H9 (cell line): ENCODE results near the gene CCDC178. TPM values are rescaled to one million over a fixed set of nuclear protein-coding genes. Genes with fewer than 3 reads are reported as not detected.

ENCODE experiments used
- DNase-seq: peaks from one replicate; pipeline ENCODE4 v3.0.0-alpha.2; 2017
- H2AFZ ChIP-seq: one replicate; pipeline ENCODE4 v1.6.1; 2013; ENCODE audit warnings: mild to moderate bottlenecking, low read length, control low read depth, moderate library complexity
- H2AK5ac ChIP-seq: 2 replicates; pipeline ENCODE4 v1.6.1; 2013; ENCODE audit warnings: low read length, control low read depth, mixed read lengths; ENCODE audit not compliant: insufficient read length
- H2BK120ac ChIP-seq: one replicate; pipeline ENCODE4 v1.6.1; 2013; ENCODE audit warnings: low read depth, mild to moderate bottlenecking, low read length, control low read depth, inconsistent platforms; ENCODE audit not compliant: poor library complexity, severe bottlenecking
- H2BK12ac ChIP-seq: 2 replicates; pipeline ENCODE4 v1.6.1; 2013; ENCODE audit warnings: low read length, control low read depth, mixed read lengths, low read depth; ENCODE audit not compliant: insufficient read length
- H2BK15ac ChIP-seq: 2 replicates; pipeline ENCODE4 v1.6.1; 2013; ENCODE audit warnings: low read depth, low read length, control low read depth
- H2BK20ac ChIP-seq: one replicate; pipeline ENCODE4 v1.6.1; 2013; ENCODE audit warnings: low read depth, mild to moderate bottlenecking, low read length, control low read depth, inconsistent platforms; ENCODE audit not compliant: poor library complexity, severe bottlenecking
- H2BK5ac ChIP-seq: 2 replicates; pipeline ENCODE4 v1.6.1; 2013; ENCODE audit warnings: low read length, control low read depth, mixed read lengths; ENCODE audit not compliant: insufficient read length
- H3K14ac ChIP-seq: 2 replicates; pipeline ENCODE4 v1.6.1; 2013; ENCODE audit warnings: low read length, control low read depth; ENCODE audit not compliant: insufficient read depth
- H3K18ac ChIP-seq: 2 replicates; pipeline ENCODE4 v1.6.1; 2013; ENCODE audit warnings: low read depth, mild to moderate bottlenecking, mixed read lengths, low read length, control low read depth; ENCODE audit not compliant: insufficient read length
- H3K23ac ChIP-seq: 2 replicates; pipeline ENCODE4 v1.6.1; 2013; ENCODE audit warnings: low read length, control low read depth, mixed read lengths, low read depth; ENCODE audit not compliant: insufficient read length
- H3K23me2 ChIP-seq: 2 replicates; pipeline ENCODE4 v1.6.1; 2013; ENCODE audit warnings: low read depth, mild to moderate bottlenecking, mixed read lengths, low read length, control low read depth; ENCODE audit not compliant: insufficient read length, poor library complexity, severe bottlenecking
- H3K27ac ChIP-seq: 2 replicates; pipeline ENCODE4 v1.5.1; 2013; ENCODE audit warnings: low read length, control low read depth, mixed read lengths, low read depth; ENCODE audit not compliant: insufficient read length
- H3K27me3 ChIP-seq: 2 replicates; pipeline ENCODE4 v1.6.1; 2013; ENCODE audit warnings: low read length, control low read depth, inconsistent platforms; ENCODE audit not compliant: insufficient read depth
- H3K4ac ChIP-seq: 2 replicates; pipeline ENCODE4 v1.6.1; 2013; ENCODE audit warnings: low read depth, mild to moderate bottlenecking, control low read depth, inconsistent platforms, low read length, moderate library complexity
- H3K4me1 ChIP-seq: 2 replicates; pipeline ENCODE4 v1.6.1; 2013; ENCODE audit warnings: low read length, control low read depth, inconsistent platforms; ENCODE audit not compliant: insufficient read depth
- H3K4me2 ChIP-seq: 2 replicates; pipeline ENCODE4 v1.6.1; 2013; ENCODE audit warnings: low read length, control low read depth, mixed read lengths; ENCODE audit not compliant: insufficient read length, insufficient read depth
- H3K56ac ChIP-seq: 2 replicates; pipeline ENCODE4 v1.6.1; 2013; ENCODE audit warnings: low read depth, mild to moderate bottlenecking, mixed read lengths, low read length, control low read depth; ENCODE audit not compliant: insufficient read length
- H3K79me1 ChIP-seq: 2 replicates; pipeline ENCODE4 v1.6.1; 2013; ENCODE audit warnings: low read depth, mild to moderate bottlenecking, moderate library complexity, low read length, control low read depth, inconsistent platforms; ENCODE audit not compliant: insufficient read depth, poor library complexity, severe bottlenecking
- H3K79me2 ChIP-seq: 2 replicates; pipeline ENCODE4 v1.6.1; 2013; ENCODE audit warnings: low read length, control low read depth, inconsistent platforms; ENCODE audit not compliant: insufficient read depth
- H3K9ac ChIP-seq: 2 replicates; pipeline ENCODE4 v1.6.1; 2013; ENCODE audit warnings: low read length, control low read depth, mixed read lengths; ENCODE audit not compliant: insufficient read length; ENCODE audit errors: extremely low read depth
- H3K9me3 ChIP-seq: one replicate; pipeline ENCODE4 v1.6.1; 2013; ENCODE audit warnings: low read depth, low read length, inconsistent platforms; ENCODE audit not compliant: control insufficient read depth
- H3T11ph ChIP-seq: one replicate; pipeline ENCODE4 v1.6.1; 2013; ENCODE audit warnings: mild to moderate bottlenecking, low read length, control low read depth, inconsistent platforms
- H4K20me1 ChIP-seq: one replicate; pipeline ENCODE4 v1.6.1; 2013; ENCODE audit not compliant: control insufficient read depth, insufficient read length, insufficient read depth
- H4K5ac ChIP-seq: 2 replicates; pipeline ENCODE4 v1.6.1; 2013; ENCODE audit warnings: low read depth, mild to moderate bottlenecking, mixed read lengths, low read length, control low read depth; ENCODE audit not compliant: insufficient read length
- H4K8ac ChIP-seq: replicated peaks from 2 replicates; pipeline ENCODE4 v1.6.1; 2013; ENCODE audit warnings: low read length, control low read depth, mixed read lengths, low read depth; ENCODE audit not compliant: insufficient read length
- H4K91ac ChIP-seq: 2 replicates; pipeline ENCODE4 v1.6.1; 2013; ENCODE audit warnings: low read depth, mild to moderate bottlenecking, moderate library complexity, mixed read lengths, low read length, control low read depth; ENCODE audit not compliant: insufficient read length
- H3K27ac Mint-ChIP-seq, 3 experiments: 2 replicates in 2 of 3; 3 replicates in 1 of 3; pipeline ENCODE4 v1.8.0; 2020 to 2021; ENCODE audit warnings: mixed read lengths in 3 of 3, mild to moderate bottlenecking in 1 of 3, moderate library complexity in 1 of 3
- H3K27me3 Mint-ChIP-seq: 2 replicates; pipeline ENCODE4 v1.8.0; 2021; ENCODE audit warnings: low read depth, mild to moderate bottlenecking, moderate library complexity, mixed read lengths
- H3K36me3 Mint-ChIP-seq, 3 experiments: 2 replicates in 2 of 3; 3 replicates in 1 of 3; pipeline ENCODE4 v1.8.0; 2020 to 2021; ENCODE audit warnings: low read depth in 3 of 3, mixed read lengths in 3 of 3; ENCODE audit not compliant: insufficient read depth in 1 of 3
- H3K4me1 Mint-ChIP-seq, 2 experiments: 2 replicates each; pipeline ENCODE4 v1.8.0; 2020; ENCODE audit warnings: mixed read lengths in 2 of 2
- H3K4me3 Mint-ChIP-seq, 2 experiments: 2 replicates in 1 of 2; 3 replicates in 1 of 2; pipeline ENCODE4 v1.8.0; 2020 to 2021; ENCODE audit warnings: mild to moderate bottlenecking in 2 of 2, mixed read lengths in 2 of 2, moderate library complexity in 1 of 2
- H3K9me3 Mint-ChIP-seq, 2 experiments: 2 replicates in 1 of 2; 3 replicates in 1 of 2; pipeline ENCODE4 v1.8.0; 2020; ENCODE audit warnings: mild to moderate bottlenecking in 2 of 2, mixed read lengths in 2 of 2, moderate library complexity in 1 of 2
- WGBS: extraction: QIAGEN DNeasy Blood & Tissue Kit; methylation state at CpG from one replicate; pipeline ENCODE4 v1.1.7; 2013; ENCODE audit warnings: missing lambda C conversion rate, low lambda C conversion rate, mixed read lengths; ENCODE audit not compliant: insufficient read length; ENCODE audit errors: extremely low coverage; 5-methylcytosine and 5-hydroxymethylcytosine counted together
- total RNA-seq: library from RNA; stranded (reverse); gene quantifications from 2 replicates; pipeline ENCODE4 v1.2.1, GENCODE V29; 2021
- TF ChIP-seq, protein P1 (sequence below): fragments of 200-600 bp; sonication (generic); conservative IDR thresholded peaks from 3 replicates; pipeline ENCODE4 v1.8.0; 2021; ENCODE audit warnings: antibody characterized with exemption, mild to moderate bottlenecking

CCDC178 gene
- total RNA-seq, 1 experiment from 2014 or later = not detected

- Histone ChIP-seq H3K9me3 (no peaks in the 10 kb centered on the region), H3T11ph (no peak overlapping the region), H4K91ac (no peak overlapping the region), H2AFZ (no peak overlapping the region), H2BK15ac (no peak overlapping the region), H3K23ac (no peak overlapping the region), H4K8ac (no peak overlapping the region), H4K20me1 (no peaks in the 10 kb centered on the region), H2BK20ac (no peak overlapping the region), H3K9ac (no peak overlapping the region), H2AK5ac (no peak overlapping the region), H3K4ac (no peak overlapping the region), H3K18ac (no peak overlapping the region), H3K27me3 (no peaks in the 10 kb centered on the region), H2BK5ac (no peak overlapping the region), H3K14ac (no peak overlapping the region), H4K5ac (no peak overlapping the region), H3K23me2 (no peaks in the 10 kb centered on the region), H3K79me2 (no peaks in the 10 kb centered on the region), H3K27ac (no peak overlapping the region), H2BK120ac (no peak overlapping the region), H3K4me2 (no peak overlapping the region), H2BK12ac (no peak overlapping the region), H3K79me1 (no peaks in the 10 kb centered on the region), H3K56ac (no peak overlapping the region), H3K4me1 (no peaks in the 10 kb centered on the region)
- H3K4me1 Mint-ChIP-seq = no peaks in the 10 kb centered on the region
- H3K36me3 Mint-ChIP-seq = no peaks in the 10 kb centered on the region
- no CpG with 5 or more reads among the region's 1 CpG for WGBS
- no peaks in the 10 kb centered on the region for H3K27me3 Mint-ChIP-seq
- no peak overlapping the region for H3K27ac Mint-ChIP-seq
- TF ChIP-seq, protein P1, sequence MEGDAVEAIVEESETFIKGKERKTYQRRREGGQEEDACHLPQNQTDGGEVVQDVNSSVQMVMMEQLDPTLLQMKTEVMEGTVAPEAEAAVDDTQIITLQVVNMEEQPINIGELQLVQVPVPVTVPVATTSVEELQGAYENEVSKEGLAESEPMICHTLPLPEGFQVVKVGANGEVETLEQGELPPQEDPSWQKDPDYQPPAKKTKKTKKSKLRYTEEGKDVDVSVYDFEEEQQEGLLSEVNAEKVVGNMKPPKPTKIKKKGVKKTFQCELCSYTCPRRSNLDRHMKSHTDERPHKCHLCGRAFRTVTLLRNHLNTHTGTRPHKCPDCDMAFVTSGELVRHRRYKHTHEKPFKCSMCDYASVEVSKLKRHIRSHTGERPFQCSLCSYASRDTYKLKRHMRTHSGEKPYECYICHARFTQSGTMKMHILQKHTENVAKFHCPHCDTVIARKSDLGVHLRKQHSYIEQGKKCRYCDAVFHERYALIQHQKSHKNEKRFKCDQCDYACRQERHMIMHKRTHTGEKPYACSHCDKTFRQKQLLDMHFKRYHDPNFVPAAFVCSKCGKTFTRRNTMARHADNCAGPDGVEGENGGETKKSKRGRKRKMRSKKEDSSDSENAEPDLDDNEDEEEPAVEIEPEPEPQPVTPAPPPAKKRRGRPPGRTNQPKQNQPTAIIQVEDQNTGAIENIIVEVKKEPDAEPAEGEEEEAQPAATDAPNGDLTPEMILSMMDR = no peak
- no peaks in the 10 kb centered on the region for H3K9me3 Mint-ChIP-seq
- H3K4me3 Mint-ChIP-seq = no peak overlapping the region
- DNase-seq = no peak
Measured at GRCh38 chr18:33291539-33291938, 149.0 kb downstream of the CCDC178 start.
